CD4-positive, alpha-beta T cell treated with Interleukin-21 for 1 hour (primary cell): ENCODE measurements around the gene SERPINH1.

Experiments used
- DNase-seq: peaks from one replicate; pipeline ENCODE4 v3.0.0-alpha.2; 2020

The SERPINH1 gene

GRCh38 chr11:75562048-75562835, at the start of gene SERPINH1:
SERPINH1 (plus strand) TSS chr11:75562253; CDS start chr11:75566350, 4,097 bp downstream.
- peak; percentile 62 for DNase-seq

GRCh38 chr11:75513250-75513649, 48.8 kb upstream of the SERPINH1 start:
- DNase-seq, result no peak

- no peak for DNase-seq
Observed at GRCh38 chr11:75514596-75514995, 47.5 kb upstream of the SERPINH1 start.

- DNase-seq, result no peak
Observed at GRCh38 chr11:75516140-75516539, 45.9 kb upstream of the SERPINH1 start.

GRCh38 chr11:75516886-75517285, 45.2 kb upstream of the SERPINH1 start:
- DNase-seq, result no peak

- no peak for DNase-seq
Observed at GRCh38 chr11:75518204-75518549, 43.9 kb upstream of the SERPINH1 start.

- no peak for DNase-seq
Observed at GRCh38 chr11:75518771-75519653, 43.0 kb upstream of the SERPINH1 start.

GRCh38 chr11:75520688-75521087, 41.4 kb upstream of the SERPINH1 start:
- DNase-seq, result no peak

- no peak for DNase-seq
Observed at GRCh38 chr11:75522286-75523044, 39.6 kb upstream of the SERPINH1 start.

GRCh38 chr11:75523189-75523588, 38.9 kb upstream of the SERPINH1 start:
- DNase-seq, result no peak

GRCh38 chr11:75523811-75524664, 38.0 kb upstream of the SERPINH1 start:
- no peak for DNase-seq

- DNase-seq, result peak; percentile 27
Observed at GRCh38 chr11:75524665-75525432, 37.2 kb upstream of the SERPINH1 start.

- DNase-seq, result peak; percentile 91
Observed at GRCh38 chr11:75525433-75526191, 36.4 kb upstream of the SERPINH1 start, which contains the start of gene GDPD5. GDPD5 (minus strand) TSS chr11:75525941; CDS start chr11:75477735, 48,206 bp downstream.

- no peak for DNase-seq
Observed at GRCh38 chr11:75526192-75526541, 35.9 kb upstream of the SERPINH1 start.

GRCh38 chr11:75527130-75527529, 34.9 kb upstream of the SERPINH1 start:
- DNase-seq, result no peak

GRCh38 chr11:75527938-75528735, 33.9 kb upstream of the SERPINH1 start:
- DNase-seq, result no peak

- DNase-seq, result no peak
Observed at GRCh38 chr11:75530577-75530976, 31.5 kb upstream of the SERPINH1 start.

GRCh38 chr11:75531325-75531724, 30.7 kb upstream of the SERPINH1 start:
- no peak for DNase-seq

GRCh38 chr11:75532200-75533048, 29.6 kb upstream of the SERPINH1 start:
- peak; percentile 87 for DNase-seq
